ENCODE results near the gene ABCA1. TPM values are rescaled to one million over a fixed set of nuclear protein-coding genes. Genes with fewer than 3 reads are reported as not detected.

The ABCA1 gene
- total and polyA plus RNA-seq, 2 of the 13 experiments (the other 11 are each of a cell fraction or from before 2014, with no cell fraction given), result 26.8 to 63.8 TPM

DNA sequence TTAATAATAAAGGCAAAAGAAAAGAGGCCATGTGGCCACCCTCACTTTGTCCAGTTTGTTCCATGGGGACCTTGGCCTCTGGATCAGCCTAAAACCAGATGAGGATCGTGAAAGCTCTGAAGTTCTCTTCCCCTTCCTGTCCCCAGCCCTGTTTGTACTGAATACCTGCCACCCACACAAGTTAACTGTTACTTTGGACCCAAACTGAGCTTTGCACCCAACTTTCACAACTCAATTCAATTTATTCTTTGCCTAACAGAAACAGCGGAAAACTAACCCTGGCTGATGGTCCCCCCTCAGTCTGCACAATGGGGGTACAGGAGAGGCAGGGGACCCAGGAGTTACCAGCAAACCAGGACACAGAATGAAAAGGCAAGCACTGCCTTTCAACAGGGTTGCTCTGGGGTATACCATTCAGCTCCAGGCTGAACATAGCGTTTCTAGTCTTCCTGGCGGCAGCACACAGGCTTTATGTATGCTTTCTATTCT is 28.2 kb downstream of the ABCA1 start (continued):
- TF ChIP-seq, protein P1, sequence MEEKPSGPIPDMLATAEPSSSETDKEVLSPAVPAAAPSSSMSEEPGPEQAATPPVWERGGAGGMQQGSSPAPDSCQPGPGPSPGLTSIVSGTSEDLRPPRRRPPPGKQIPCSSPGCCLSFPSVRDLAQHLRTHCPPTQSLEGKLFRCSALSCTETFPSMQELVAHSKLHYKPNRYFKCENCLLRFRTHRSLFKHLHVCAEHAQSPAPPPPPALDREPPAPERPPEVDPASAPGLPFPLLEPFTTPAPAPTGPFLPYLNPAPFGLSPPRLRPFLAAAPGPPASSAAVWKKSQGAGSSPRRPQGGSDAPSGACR (CRISPR knock-in tag; IDR thresholded peaks at IDR 0.05), result peak; percentile 54; the same call in 1 of the 2 replicates
- TF ChIP-seq HIVEP1 (CRISPR knock-in tag; IDR thresholded peaks at IDR 0.05) (no peak; the same call in 1 of the 2 replicates), ZNF678 (CRISPR knock-in tag; IDR thresholded peaks at IDR 0.05) (no peak), MTF1 (CRISPR knock-in tag; IDR thresholded peaks at IDR 0.05) (no peak), ZNF350 (CRISPR knock-in tag; IDR thresholded peaks at IDR 0.05; ENCODE audit: borderline replicate concordance, low read depth) (peak; percentile 56), ZNF549 (CRISPR knock-in tag; IDR thresholded peaks at IDR 0.05) (0 out of 2 replicates have a peak, but pooled peaks have one; percentile 40), GABPA (IDR thresholded peaks at IDR 0.05; ENCODE audit: low read depth, low read length) (no peak), GABPA (CRISPR knock-in tag; IDR thresholded peaks at IDR 0.05; ENCODE audit: low read depth) (peak; percentile 63), ETV5 (CRISPR knock-in tag; IDR thresholded peaks at IDR 0.05; ENCODE audit: borderline replicate concordance) (peak; percentile 95), HOXA9 (CRISPR knock-in tag; IDR thresholded peaks at IDR 0.05; ENCODE audit: borderline replicate concordance) (no peak), MAZ (IDR thresholded peaks at IDR 0.05; ENCODE audit: borderline replicate concordance, low read depth, low read length) (no peak; the same call in 1 of the 2 replicates), MAZ (CRISPR knock-in tag; IDR thresholded peaks at IDR 0.05; ENCODE audit: low read depth) (peak; percentile 40; the same call in 1 of the 2 replicates), ZNF343 (CRISPR knock-in tag; IDR thresholded peaks at IDR 0.05) (no peak), ZNF501 (CRISPR knock-in tag; IDR thresholded peaks at IDR 0.05) (peak; percentile 82), PCBP1 (IDR thresholded peaks at IDR 0.05; ENCODE audit: borderline replicate concordance, low read depth, low read length) (no peak), KLF9 (CRISPR knock-in tag; IDR thresholded peaks at IDR 0.05; ENCODE audit: low read depth) (no peak), BCL6 (CRISPR knock-in tag; IDR thresholded peaks at IDR 0.05) (peak; percentile 66)
- TF ChIP-seq, protein P2, sequence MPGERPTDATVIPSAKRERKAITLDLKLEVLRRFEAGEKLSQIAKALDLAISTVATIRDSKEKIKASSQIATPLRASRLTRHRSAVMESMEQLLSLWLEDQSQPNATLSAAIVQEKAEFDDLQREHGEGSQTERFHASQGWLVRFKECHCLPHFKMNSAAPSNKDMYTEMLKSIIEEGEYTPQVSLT (CRISPR knock-in tag; IDR thresholded peaks at IDR 0.05; ENCODE audit: borderline replicate concordance, low read depth), result no peak
- TF ChIP-seq, protein P3, sequence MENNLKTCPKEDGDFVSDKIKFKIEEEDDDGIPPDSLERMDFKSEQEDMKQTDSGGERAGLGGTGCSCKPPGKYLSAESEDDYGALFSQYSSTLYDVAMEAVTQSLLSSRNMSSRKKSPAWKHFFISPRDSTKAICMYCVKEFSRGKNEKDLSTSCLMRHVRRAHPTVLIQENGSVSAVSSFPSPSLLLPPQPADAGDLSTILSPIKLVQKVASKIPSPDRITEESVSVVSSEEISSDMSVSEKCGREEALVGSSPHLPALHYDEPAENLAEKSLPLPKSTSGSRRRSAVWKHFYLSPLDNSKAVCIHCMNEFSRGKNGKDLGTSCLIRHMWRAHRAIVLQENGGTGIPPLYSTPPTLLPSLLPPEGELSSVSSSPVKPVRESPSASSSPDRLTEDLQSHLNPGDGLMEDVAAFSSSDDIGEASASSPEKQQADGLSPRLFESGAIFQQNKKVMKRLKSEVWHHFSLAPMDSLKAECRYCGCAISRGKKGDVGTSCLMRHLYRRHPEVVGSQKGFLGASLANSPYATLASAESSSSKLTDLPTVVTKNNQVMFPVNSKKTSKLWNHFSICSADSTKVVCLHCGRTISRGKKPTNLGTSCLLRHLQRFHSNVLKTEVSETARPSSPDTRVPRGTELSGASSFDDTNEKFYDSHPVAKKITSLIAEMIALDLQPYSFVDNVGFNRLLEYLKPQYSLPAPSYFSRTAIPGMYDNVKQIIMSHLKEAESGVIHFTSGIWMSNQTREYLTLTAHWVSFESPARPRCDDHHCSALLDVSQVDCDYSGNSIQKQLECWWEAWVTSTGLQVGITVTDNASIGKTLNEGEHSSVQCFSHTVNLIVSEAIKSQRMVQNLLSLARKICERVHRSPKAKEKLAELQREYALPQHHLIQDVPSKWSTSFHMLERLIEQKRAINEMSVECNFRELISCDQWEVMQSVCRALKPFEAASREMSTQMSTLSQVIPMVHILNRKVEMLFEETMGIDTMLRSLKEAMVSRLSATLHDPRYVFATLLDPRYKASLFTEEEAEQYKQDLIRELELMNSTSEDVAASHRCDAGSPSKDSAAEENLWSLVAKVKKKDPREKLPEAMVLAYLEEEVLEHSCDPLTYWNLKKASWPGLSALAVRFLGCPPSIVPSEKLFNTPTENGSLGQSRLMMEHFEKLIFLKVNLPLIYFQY (CRISPR knock-in tag; IDR thresholded peaks at IDR 0.05; ENCODE audit: borderline replicate concordance), result peak; percentile 51; the same call in 1 of the 2 replicates
